GM23248 (cell line): ENCODE data around the gene TMIE.

ENCODE experiments used
- EZH2 ChIP-seq: fragments of 200-600 bp; sonication (generic); IDR thresholded peaks from 2 replicates; pipeline ENCODE4 v1.6.1; 2018; ENCODE audit warnings: antibody characterized with exemption, mild to moderate bottlenecking; ENCODE audit not compliant: insufficient read depth, poor library complexity, severe bottlenecking
- EZH2phosphoT487 ChIP-seq: fragments of 200-600 bp; sonication (generic); IDR thresholded peaks from 2 replicates; pipeline ENCODE4 v1.6.1; 2018; ENCODE audit warnings: antibody characterized with exemption, moderate library complexity, mild to moderate bottlenecking, low read depth; ENCODE audit not compliant: insufficient read depth

DNA sequence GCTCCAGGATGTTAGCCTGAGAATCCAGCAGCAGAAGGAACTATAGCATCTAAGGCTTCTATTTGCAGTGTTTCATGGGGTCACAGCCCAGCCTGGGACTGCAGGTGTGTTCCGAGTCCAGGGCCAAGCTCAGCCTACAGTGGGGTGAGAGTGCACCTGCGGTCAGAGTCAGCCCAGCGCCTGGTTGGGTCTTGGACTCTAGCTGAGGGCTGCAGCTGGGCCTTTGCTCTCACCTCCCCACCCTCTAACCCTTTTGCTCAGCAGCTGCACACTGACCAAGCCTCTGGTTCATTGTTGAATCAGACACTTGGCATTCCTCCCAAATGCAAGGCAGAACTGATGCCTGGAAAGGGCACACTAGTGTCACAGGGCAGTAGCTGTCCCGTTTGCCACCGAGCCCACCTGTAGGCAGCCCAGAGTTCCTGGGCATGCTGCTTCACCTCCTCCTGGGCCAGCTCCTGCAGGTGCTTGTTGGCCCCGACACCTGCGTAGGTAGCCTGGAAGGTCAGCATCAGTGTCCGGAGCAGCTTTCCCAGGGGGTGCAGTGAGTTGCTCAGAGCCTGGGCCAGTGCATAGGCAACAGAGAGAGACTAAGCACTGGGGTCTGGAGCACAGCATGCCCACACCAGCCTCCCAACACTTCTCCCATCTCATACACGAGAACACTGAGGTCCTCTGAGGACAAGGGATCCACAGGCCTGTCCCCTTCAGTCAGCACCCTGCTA, 25.2 kb upstream of the TMIE start:
- TF ChIP-seq EZH2phosphoT487 (no peak), EZH2 (no peak)
